NCI-H1092 treated with DMSO at 0.1 percent for 48 hours (cell line): ENCODE measurements around the gene MAN1A1.

Experiments used
- DNase-seq: peaks from one replicate; lab custom pipeline; 2025; lab: John Stamatoyannopoulos, UW

The MAN1A1 gene

GRCh38 chr6:119325559-119326265, 23.8 kb downstream of the MAN1A1 start:
- no peak for DNase-seq

GRCh38 chr6:119324718-119325117, 24.8 kb downstream of the MAN1A1 start:
- DNase-seq: no peak

GRCh38 chr6:119323931-119324330, 25.6 kb downstream of the MAN1A1 start:
- no peak for DNase-seq

- DNase-seq: no peak
These were observed 26.1 kb downstream of the MAN1A1 start for GRCh38 chr6:119323478-119323877.

GRCh38 chr6:119322715-119323350, 26.7 kb downstream of the MAN1A1 start:
- no peak for DNase-seq

GRCh38 chr6:119322034-119322433, 27.5 kb downstream of the MAN1A1 start:
- DNase-seq: no peak

- no peak for DNase-seq
These were observed 29.9 kb downstream of the MAN1A1 start for GRCh38 chr6:119319694-119320093.

- no peak for DNase-seq
These were observed 30.8 kb downstream of the MAN1A1 start for GRCh38 chr6:119318730-119319129.

- no peak for DNase-seq
These were observed 31.4 kb downstream of the MAN1A1 start for GRCh38 chr6:119318176-119318575.

GRCh38 chr6:119317007-119317406, 32.6 kb downstream of the MAN1A1 start:
- DNase-seq: no peak

GRCh38 chr6:119314885-119315272, 34.7 kb downstream of the MAN1A1 start:
- DNase-seq: no peak

GRCh38 chr6:119313937-119314884, 35.4 kb downstream of the MAN1A1 start:
- DNase-seq: no peak

GRCh38 chr6:119312875-119313338, 36.7 kb downstream of the MAN1A1 start:
- no peak for DNase-seq

- DNase-seq: no peak
These were observed 37.1 kb downstream of the MAN1A1 start for GRCh38 chr6:119312441-119312840.

- DNase-seq: no peak
These were observed 37.9 kb downstream of the MAN1A1 start for GRCh38 chr6:119311514-119312142.

GRCh38 chr6:119310486-119311036, 39.0 kb downstream of the MAN1A1 start:
- DNase-seq: no peak

- DNase-seq: no peak
These were observed 40.4 kb downstream of the MAN1A1 start for GRCh38 chr6:119308991-119309657.

- DNase-seq: no peak
These were observed 41.5 kb downstream of the MAN1A1 start for GRCh38 chr6:119308048-119308570.

- DNase-seq: no peak
These were observed 42.5 kb downstream of the MAN1A1 start for GRCh38 chr6:119307056-119307455.

GRCh38 chr6:119306396-119306968, 43.1 kb downstream of the MAN1A1 start:
- no peak for DNase-seq
